Chondrocyte (in vitro differentiated cells): ENCODE measurements around the gene ALDOC. TPM values are rescaled to one million over a fixed set of nuclear protein-coding genes. Genes with fewer than 3 reads are reported as not detected.

Experiments
- DNase-seq: peaks from one replicate; pipeline ENCODE4 v3.0.0; 2021; ENCODE audit warnings: mixed read lengths, low spot score
- H3K27ac Mint-ChIP-seq: one replicate; pipeline ENCODE4 v1.8.0; 2021; ENCODE audit warnings: mild to moderate bottlenecking, moderate library complexity, mixed read lengths; ENCODE audit not compliant: unreplicated experiment
- H3K27me3 Mint-ChIP-seq: 2 replicates; pipeline ENCODE4 v1.8.0; 2021; ENCODE audit warnings: low read depth, mixed read lengths
- H3K36me3 Mint-ChIP-seq: 2 replicates; pipeline ENCODE4 v1.8.0; 2021; ENCODE audit warnings: low read depth, mixed read lengths
- H3K4me1 Mint-ChIP-seq: 2 replicates; pipeline ENCODE4 v1.8.0; 2021; ENCODE audit warnings: low read depth, mild to moderate bottlenecking, mixed read lengths
- H3K4me3 Mint-ChIP-seq: one replicate; pipeline ENCODE4 v1.8.0; 2021; ENCODE audit warnings: mild to moderate bottlenecking, moderate library complexity, mixed read lengths; ENCODE audit not compliant: unreplicated experiment
- H3K9me3 Mint-ChIP-seq: 2 replicates; pipeline ENCODE4 v1.8.0; 2021; ENCODE audit warnings: low read depth, mixed read lengths
- total RNA-seq: library from RNA; stranded (reverse); gene quantifications from 3 replicates; pipeline ENCODE4 v1.2.1, GENCODE V29; 2021
- TF ChIP-seq, protein P1 (sequence below): fragments of 200-600 bp; sonication (generic); IDR thresholded peaks from 2 replicates; pipeline ENCODE4 v1.5.0; 2021; ENCODE audit warnings: antibody characterized with exemption, mild to moderate bottlenecking, moderate library complexity

ALDOC gene
- total RNA-seq, 1 donor from 2014 or later = 9.5 TPM

GRCh38 chr17:28551421-28552175 is 25.1 kb downstream of the ALDOC start:
- peak; percentile 66 for DNase-seq
- TF ChIP-seq, protein P1, sequence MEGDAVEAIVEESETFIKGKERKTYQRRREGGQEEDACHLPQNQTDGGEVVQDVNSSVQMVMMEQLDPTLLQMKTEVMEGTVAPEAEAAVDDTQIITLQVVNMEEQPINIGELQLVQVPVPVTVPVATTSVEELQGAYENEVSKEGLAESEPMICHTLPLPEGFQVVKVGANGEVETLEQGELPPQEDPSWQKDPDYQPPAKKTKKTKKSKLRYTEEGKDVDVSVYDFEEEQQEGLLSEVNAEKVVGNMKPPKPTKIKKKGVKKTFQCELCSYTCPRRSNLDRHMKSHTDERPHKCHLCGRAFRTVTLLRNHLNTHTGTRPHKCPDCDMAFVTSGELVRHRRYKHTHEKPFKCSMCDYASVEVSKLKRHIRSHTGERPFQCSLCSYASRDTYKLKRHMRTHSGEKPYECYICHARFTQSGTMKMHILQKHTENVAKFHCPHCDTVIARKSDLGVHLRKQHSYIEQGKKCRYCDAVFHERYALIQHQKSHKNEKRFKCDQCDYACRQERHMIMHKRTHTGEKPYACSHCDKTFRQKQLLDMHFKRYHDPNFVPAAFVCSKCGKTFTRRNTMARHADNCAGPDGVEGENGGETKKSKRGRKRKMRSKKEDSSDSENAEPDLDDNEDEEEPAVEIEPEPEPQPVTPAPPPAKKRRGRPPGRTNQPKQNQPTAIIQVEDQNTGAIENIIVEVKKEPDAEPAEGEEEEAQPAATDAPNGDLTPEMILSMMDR = no peak
- Mint-ChIP-seq H3K36me3 (peaks cover 19% of the 10 kb centered on the region), H3K27me3 (no peaks in the 10 kb centered on the region), H3K27ac (peak overlapping the region; percentile 87), H3K4me3 (peak overlapping the region; percentile 95), H3K4me1 (peaks cover 26% of the 10 kb centered on the region), H3K9me3 (no peaks in the 10 kb centered on the region)

- Mint-ChIP-seq H3K27me3 (no peaks in the 10 kb centered on the region), H3K9me3 (no peaks in the 10 kb centered on the region), H3K4me1 (peaks cover 26% of the 10 kb centered on the region), H3K36me3 (peaks cover 12% of the 10 kb centered on the region), H3K4me3 (no peak overlapping the region), H3K27ac (no peak overlapping the region)
- TF ChIP-seq, protein P1 = no peak
- peak; percentile 22 for DNase-seq
Observed at GRCh38 chr17:28550858-28551257, 25.8 kb downstream of the ALDOC start.

DNA sequence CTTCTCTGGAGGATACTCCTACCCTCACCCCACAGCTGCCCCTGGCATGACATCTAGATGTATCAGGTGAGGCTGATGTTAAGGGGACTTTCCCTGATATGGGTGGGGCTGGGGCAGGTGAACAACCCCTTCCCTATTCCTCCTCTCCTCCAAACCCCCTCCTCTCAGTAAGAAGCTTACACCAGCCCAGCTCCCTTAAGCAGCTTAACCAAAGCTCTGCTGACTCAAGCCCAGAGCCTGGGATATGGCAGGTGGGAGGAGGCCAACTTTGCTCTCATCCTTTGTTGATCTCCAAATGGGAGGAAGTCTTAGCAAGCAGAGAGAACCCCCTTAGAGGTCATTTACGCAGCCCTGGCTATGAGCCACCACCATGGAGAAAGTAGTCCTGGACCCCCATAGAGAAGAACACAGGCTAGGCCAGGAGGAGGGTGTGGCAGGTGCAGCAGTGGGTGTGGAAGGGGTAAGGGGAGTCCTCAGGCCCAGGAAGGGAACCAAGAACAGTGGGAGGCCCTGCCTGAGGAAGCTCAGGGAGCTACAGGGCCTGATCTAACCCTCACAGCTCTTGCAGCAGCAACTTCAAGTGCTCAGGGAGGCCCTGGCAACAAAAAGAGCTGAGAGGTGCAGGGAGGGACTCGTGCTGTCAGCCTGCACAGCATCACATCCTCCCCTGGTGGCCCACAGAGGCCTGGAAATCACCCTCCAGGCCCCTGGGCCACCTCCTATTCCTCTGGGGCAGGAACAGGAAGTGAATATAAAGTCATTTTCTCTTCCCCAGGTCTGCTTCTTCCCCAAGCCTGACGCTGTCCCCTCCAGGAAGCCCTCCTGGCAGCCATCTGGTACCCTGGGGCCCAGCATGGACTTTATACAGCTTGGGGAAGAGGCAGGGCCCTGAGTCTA is 27.2 kb downstream of the ALDOC start:
- peaks cover 26% of the 10 kb centered on the region for H3K4me1 Mint-ChIP-seq
- H3K27me3 Mint-ChIP-seq = no peaks in the 10 kb centered on the region
- DNase-seq = peak; percentile 34
- no peaks in the 10 kb centered on the region for H3K9me3 Mint-ChIP-seq
- TF ChIP-seq, protein P1 = no peak
- H3K27ac Mint-ChIP-seq = no peak overlapping the region
- no peak overlapping the region for H3K4me3 Mint-ChIP-seq
- peaks cover 10% of the 10 kb centered on the region for H3K36me3 Mint-ChIP-seq

DNA sequence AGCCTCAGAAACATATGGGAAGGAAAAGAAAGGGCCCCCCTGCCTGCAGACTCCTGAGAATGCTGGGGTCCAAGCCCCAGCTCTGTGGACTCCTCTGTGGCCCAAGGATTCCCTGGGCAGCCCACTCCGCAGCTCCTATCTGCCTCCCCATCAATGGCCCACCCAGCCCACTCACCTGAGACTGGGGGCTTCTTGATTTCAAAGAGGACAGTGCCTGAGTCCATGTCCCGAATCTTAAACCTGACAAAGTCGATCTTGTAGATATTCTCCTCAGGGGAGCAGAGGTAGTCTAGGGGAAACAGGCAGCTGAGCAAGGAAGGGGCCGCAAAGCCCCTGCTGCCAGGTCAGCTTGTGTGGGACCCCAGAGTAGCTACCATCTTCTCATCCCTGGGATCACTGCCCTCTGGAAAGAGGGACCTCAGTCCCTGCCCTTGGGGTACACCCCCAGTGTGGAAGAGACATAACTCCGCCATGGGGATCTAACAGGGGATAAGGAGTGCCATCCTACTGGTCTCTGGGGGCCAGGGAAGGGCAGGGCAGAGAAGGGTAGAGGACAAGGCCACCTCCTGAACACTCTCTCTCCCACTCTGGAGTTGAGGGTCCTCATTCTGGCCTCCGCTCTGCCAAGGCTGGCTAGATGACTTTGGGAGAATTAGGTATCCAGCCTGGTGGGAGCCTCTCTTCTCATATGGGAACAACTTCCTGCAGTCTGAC is 28.1 kb downstream of the ALDOC start:
- Mint-ChIP-seq H3K4me3 (no peak overlapping the region), H3K9me3 (no peaks in the 10 kb centered on the region), H3K27me3 (no peaks in the 10 kb centered on the region), H3K4me1 (peaks cover 26% of the 10 kb centered on the region), H3K36me3 (peaks cover 3% of the 10 kb centered on the region), H3K27ac (no peak overlapping the region)
- TF ChIP-seq, protein P1 = peak; percentile 36
- DNase-seq = peak; percentile 62
